ENCODE results near the gene LMOD3.

DNA sequence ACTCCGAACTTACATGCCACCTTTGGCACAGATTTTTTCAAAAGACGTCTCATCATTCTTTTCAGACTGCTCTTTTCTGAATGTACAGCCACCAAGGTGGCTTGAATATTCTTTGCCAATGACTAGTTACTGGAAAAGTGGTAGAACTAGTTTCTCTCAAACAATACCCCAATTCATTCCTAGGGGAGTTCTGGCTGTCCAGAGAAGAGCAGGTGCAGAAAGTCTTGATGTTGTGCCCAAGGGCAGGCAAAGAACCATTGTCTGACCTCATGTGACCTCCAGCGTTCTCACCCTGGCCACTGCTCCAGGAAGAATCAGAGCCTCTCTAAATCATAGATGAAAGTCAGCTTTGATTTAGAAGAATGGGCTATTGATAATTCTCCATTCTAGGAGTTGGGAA, 5.5 kb downstream of the LMOD3 start:
- TF ChIP-seq TAF1 (IDR thresholded peaks at IDR 0.05; ENCODE audit: low read depth, low read length) (no peak), POLR2AphosphoS5 (IDR thresholded peaks at IDR 0.05; ENCODE audit: low read depth, low read length) (no peak), POLR2A (IDR thresholded peaks at IDR 0.05; ENCODE audit: low read depth, low read length) (no peak)

Measured in GM12891 (cell line).